ENCODE results near the gene ZBTB7B. TPM values are rescaled to one million over a fixed set of nuclear protein-coding genes. Genes with fewer than 3 reads are reported as not detected.

The ZBTB7B gene
- total and polyA plus RNA-seq, 2 donors (not counting 1 experiment from before 2014, with no cell fraction given) = 55.7 to 67.3 TPM

- Histone ChIP-seq H3K79me2 (ENCODE audit: control insufficient read depth, insufficient read depth, low read length) (no peaks in the 10 kb centered on the region), H2AFZ (ENCODE audit: insufficient read depth, low read depth, low read length, poor library complexity, severe bottlenecking) (no peak overlapping the region), H3K4me2 (replicated peaks; ENCODE audit: low read depth, low read length, poor library complexity, severe bottlenecking) (no peak overlapping the region), H3K27ac (ENCODE audit: low read length in 2 of 2) (no peak overlapping the region), H3K4me3 (ENCODE audit: control extremely low read depth in 1 of 5, extremely low read depth in 1 of 5, insufficient read depth in 1 of 5, low read depth in 2 of 5, low read length in 4 of 5) (no peak overlapping the region), H3K4me1 (ENCODE audit: control insufficient read depth in 2 of 2, insufficient read depth in 2 of 2, low read length in 2 of 2) (no peaks in the 10 kb centered on the region), H3K36me3 (replicated peaks in 1 of 2; ENCODE audit: control extremely low read depth in 1 of 2, control insufficient read depth in 1 of 2, extremely low read depth in 1 of 2, insufficient read depth in 2 of 2, low read length in 1 of 2) (no peaks in the 10 kb centered on the region), H3K9me3 (ENCODE audit: control extremely low read depth in 1 of 3, control insufficient read depth in 2 of 3, insufficient read depth in 1 of 3, low read length in 2 of 3) (no peaks in the 10 kb centered on the region), H3K27me3 (replicated peaks in 1 of 4; ENCODE audit: control extremely low read depth in 1 of 4, control insufficient read depth in 3 of 4, insufficient read depth in 4 of 4, low read length in 3 of 4) (peaks cover 0 to 5% (median 0%) of the 10 kb centered on the region in 4 experiments), H3K9ac (ENCODE audit: low read length) (no peak overlapping the region), H4K20me1 (ENCODE audit: control insufficient read depth, insufficient read depth, low read length, poor library complexity, severe bottlenecking) (no peaks in the 10 kb centered on the region)
- Mint-ChIP-seq H3K4me1 (peaks cover 7% of the 10 kb centered on the region), H3K4me3 (no peak overlapping the region), H3K27ac (no peak overlapping the region), H3K27me3 (peaks cover 3% of the 10 kb centered on the region), H3K9me3 (ENCODE audit: insufficient read depth) (no peaks in the 10 kb centered on the region)
- CTCF ChIA-PET = interaction anchor here (0.6 to 16.6 kb wide), 24 partner anchors 18 to 711 kb away, joined by 3 to 370 read pairs (median 5); partner anchors contain the start of genes CKS1B, EFNA4, KRTCAP2 and PBXIP1
- no peak for DNase-seq
- POLR2A ChIA-PET = interaction anchor here (0.5 to 0.8 kb wide), 4 partner anchors 8 to 128 kb away, joined by 3 to 4 read pairs (median 4); no protein-coding TSS in a partner anchor
- intact Hi-C loops (cut with micrococcal nuclease) = no loop called here
- WGBS (ENCODE audit: insufficient coverage) = 77% methylated on average over 2 of the region's 3 CpGs
- ATAC-seq (ENCODE audit: low read depth) = no peak
- TF ChIP-seq CTCF (IDR thresholded peaks at IDR 0.05) (no peak), EZH2 (IDR thresholded peaks at IDR 0.05; ENCODE audit: borderline replicate concordance, insufficient read depth, low read depth, low read length, poor library complexity, severe bottlenecking) (no peak)
Measured at GRCh38 chr1:155043793-155044192, 41.2 kb downstream of the ZBTB7B start.

- no peak overlapping the region for H3K27ac ChIP-seq (ENCODE audit: low read length in 2 of 2)
- no peak overlapping the region for H3K4me3 Mint-ChIP-seq
- DNase-seq (no peak), ATAC-seq (ENCODE audit: low read depth) (no peak)
- no peak overlapping the region for H3K4me3 ChIP-seq (ENCODE audit: control extremely low read depth in 1 of 5, extremely low read depth in 1 of 5, insufficient read depth in 1 of 5, low read depth in 2 of 5, low read length in 4 of 5)
- no peak overlapping the region for H3K4me2 ChIP-seq (replicated peaks; ENCODE audit: low read depth, low read length, poor library complexity, severe bottlenecking)
- H3K4me1 Mint-ChIP-seq = peaks cover 7% of the 10 kb centered on the region
- intact Hi-C loops (cut with micrococcal nuclease) = no loop called here
- no peaks in the 10 kb centered on the region for H3K9me3 ChIP-seq (ENCODE audit: control extremely low read depth in 1 of 3, control insufficient read depth in 2 of 3, insufficient read depth in 1 of 3, low read length in 2 of 3)
- H3K27ac Mint-ChIP-seq = no peak overlapping the region
- H4K20me1 ChIP-seq (ENCODE audit: control insufficient read depth, insufficient read depth, low read length, poor library complexity, severe bottlenecking) = no peaks in the 10 kb centered on the region
- H3K27me3 Mint-ChIP-seq = peaks cover 3% of the 10 kb centered on the region
- no peaks in the 10 kb centered on the region for H3K4me1 ChIP-seq (ENCODE audit: control insufficient read depth in 2 of 2, insufficient read depth in 2 of 2, low read length in 2 of 2)
- no peaks in the 10 kb centered on the region for H3K36me3 ChIP-seq (replicated peaks in 1 of 2; ENCODE audit: control extremely low read depth in 1 of 2, control insufficient read depth in 1 of 2, extremely low read depth in 1 of 2, insufficient read depth in 2 of 2, low read length in 1 of 2)
- no peak overlapping the region for H3K9ac ChIP-seq (ENCODE audit: low read length)
- CTCF ChIA-PET = interaction anchor here (0.6 to 16.6 kb wide), 26 partner anchors 11 to 712 kb away, joined by 3 to 370 read pairs (median 5); partner anchors contain the start of genes CKS1B, DCST1, DCST2 and EFNA4
- TF ChIP-seq EZH2 (IDR thresholded peaks at IDR 0.05; ENCODE audit: borderline replicate concordance, insufficient read depth, low read depth, low read length, poor library complexity, severe bottlenecking) = no peak
- TF ChIP-seq CTCF (IDR thresholded peaks at IDR 0.05) = no peak
- WGBS (ENCODE audit: insufficient coverage) = 83% methylated on average over 6 of the region's 6 CpGs
- no peaks in the 10 kb centered on the region for H3K9me3 Mint-ChIP-seq (ENCODE audit: insufficient read depth)
- H3K79me2 ChIP-seq (ENCODE audit: control insufficient read depth, insufficient read depth, low read length) = no peaks in the 10 kb centered on the region
- POLR2A ChIA-PET = interaction anchor here (0.5 to 2.1 kb wide), 4 partner anchors 8 to 128 kb away, joined by 3 to 8 read pairs (median 4); partner anchors contain the start of gene PMVK
- peaks cover 0 to 1% (median 0%) of the 10 kb centered on the region in 4 experiments for H3K27me3 ChIP-seq (replicated peaks in 1 of 4; ENCODE audit: control extremely low read depth in 1 of 4, control insufficient read depth in 3 of 4, insufficient read depth in 4 of 4, low read length in 3 of 4)
- H2AFZ ChIP-seq (ENCODE audit: insufficient read depth, low read depth, low read length, poor library complexity, severe bottlenecking) = no peak overlapping the region
Measured at GRCh38 chr1:155044365-155044764, 41.8 kb downstream of the ZBTB7B start.
